ENCODE results near the gene ZNF132.
"Not testable (repeated sequence)": the region's sequence is repeated elsewhere in the genome, so short reads cannot be mapped to it uniquely, and the experiment has no call there.

Gene ZNF132

GRCh38 chr19:58409010-58409790 is 30.8 kb downstream of the ZNF132 start:
- TF ChIP-seq Cebpa-rat (IDR thresholded peaks at IDR 0.05): no peak
- Histone ChIP-seq H3K4me1 (peaks cover 27% of the 10 kb centered on the region), H3K4me2 (peak overlapping the region; percentile 93), H4K20me1 (peaks cover 9% of the 10 kb centered on the region; the same call in 1 of the 2 replicates), H3K4me3 (peak overlapping the region; percentile 94), H3K27me3 (no peaks in the 10 kb centered on the region), H3K36me3 (0 out of 2 replicates have a peak, but pooled peaks cover 4% of the 10 kb centered on the region), H3K9ac (peak overlapping the region; percentile 86), H3K9me3 (no peaks in the 10 kb centered on the region), H3K27ac (peak overlapping the region; percentile 61)

DNA sequence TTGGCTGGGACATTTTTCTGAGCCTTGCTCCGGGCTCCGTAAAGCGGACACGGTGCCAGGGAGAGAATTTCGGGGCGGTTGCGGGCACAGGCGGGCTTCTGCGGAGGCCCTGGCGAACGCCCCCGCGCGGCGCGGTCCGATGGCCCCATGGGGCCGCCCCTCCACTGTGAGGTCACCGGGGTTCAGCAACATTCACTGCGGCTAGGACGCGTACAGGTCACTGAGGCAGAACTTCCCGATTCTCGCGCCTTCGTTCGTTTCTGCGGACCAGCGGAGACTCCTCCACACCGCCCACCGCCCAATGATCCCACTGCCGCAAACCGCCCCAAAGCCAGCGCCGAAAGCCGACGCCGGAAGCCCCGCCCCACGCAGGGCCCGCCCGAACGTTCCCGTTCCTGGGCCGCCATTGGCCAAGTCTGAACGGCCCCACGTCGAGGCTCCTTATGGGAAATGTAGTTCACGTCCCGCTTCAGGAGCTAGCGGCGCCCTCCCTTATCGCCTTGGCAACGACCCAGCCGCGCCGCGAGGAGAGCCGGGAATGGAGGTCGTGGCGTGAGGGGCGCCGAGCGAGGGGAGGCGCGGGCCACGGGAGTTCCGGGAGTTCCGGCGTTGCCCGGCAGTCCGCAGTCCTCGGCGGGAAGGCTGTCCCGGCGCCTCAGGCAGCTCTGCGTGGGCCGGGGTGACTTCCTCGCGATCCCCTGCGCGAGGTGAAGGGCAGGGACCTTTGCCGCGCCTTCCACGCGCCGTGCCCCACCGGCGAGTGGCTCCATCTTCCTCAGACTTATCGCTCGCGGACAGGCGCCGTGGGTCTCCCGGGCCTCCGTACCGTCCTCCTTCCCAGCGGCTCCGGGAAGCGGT is 31.6 kb downstream of the ZNF132 start, which contains the start of gene ZNF584:
Gene ZNF584 (plus strand): TSS at position 498 of the 858 bp plus-strand sequence. CDS start 499 bp downstream, outside the sequence.
- Histone ChIP-seq H3K4me1 (peaks cover 27% of the 10 kb centered on the region), H3K4me3 (peak within 1 kb of the TSS; percentile 94), H3K27ac (peak within 1 kb of the TSS; percentile 84), H4K20me1 (peaks cover 9% of the 10 kb centered on the region; the same call in 1 of the 2 replicates), H3K27me3 (no peaks in the 10 kb centered on the region), H3K36me3 (0 out of 2 replicates have a peak, but pooled peaks cover 4% of the 10 kb centered on the region), H3K9ac (peak within 1 kb of the TSS; percentile 86), H3K4me2 (peak within 1 kb of the TSS; percentile 95), H3K9me3 (no peaks in the 10 kb centered on the region)
- TF ChIP-seq Cebpa-rat (IDR thresholded peaks at IDR 0.05): no peak

- H3K4me1 ChIP-seq: peaks cover 27% of the 10 kb centered on the region
- H3K4me2 ChIP-seq: peak overlapping the region; percentile 95
- H4K20me1 ChIP-seq: peaks cover 9% of the 10 kb centered on the region; the same call in 1 of the 2 replicates
- H3K27me3 ChIP-seq: no peaks in the 10 kb centered on the region
- peak overlapping the region; percentile 84 for H3K27ac ChIP-seq
- TF ChIP-seq Cebpa-rat (IDR thresholded peaks at IDR 0.05): no peak
- H3K9me3 ChIP-seq: no peaks in the 10 kb centered on the region
- H3K4me3 ChIP-seq: peak overlapping the region; percentile 94
- peak overlapping the region; percentile 86 for H3K9ac ChIP-seq
- 0 out of 2 replicates have a peak, but pooled peaks cover 4% of the 10 kb centered on the region for H3K36me3 ChIP-seq
Observed at GRCh38 chr19:58407658-58408151, 32.2 kb downstream of the ZNF132 start.

DNA sequence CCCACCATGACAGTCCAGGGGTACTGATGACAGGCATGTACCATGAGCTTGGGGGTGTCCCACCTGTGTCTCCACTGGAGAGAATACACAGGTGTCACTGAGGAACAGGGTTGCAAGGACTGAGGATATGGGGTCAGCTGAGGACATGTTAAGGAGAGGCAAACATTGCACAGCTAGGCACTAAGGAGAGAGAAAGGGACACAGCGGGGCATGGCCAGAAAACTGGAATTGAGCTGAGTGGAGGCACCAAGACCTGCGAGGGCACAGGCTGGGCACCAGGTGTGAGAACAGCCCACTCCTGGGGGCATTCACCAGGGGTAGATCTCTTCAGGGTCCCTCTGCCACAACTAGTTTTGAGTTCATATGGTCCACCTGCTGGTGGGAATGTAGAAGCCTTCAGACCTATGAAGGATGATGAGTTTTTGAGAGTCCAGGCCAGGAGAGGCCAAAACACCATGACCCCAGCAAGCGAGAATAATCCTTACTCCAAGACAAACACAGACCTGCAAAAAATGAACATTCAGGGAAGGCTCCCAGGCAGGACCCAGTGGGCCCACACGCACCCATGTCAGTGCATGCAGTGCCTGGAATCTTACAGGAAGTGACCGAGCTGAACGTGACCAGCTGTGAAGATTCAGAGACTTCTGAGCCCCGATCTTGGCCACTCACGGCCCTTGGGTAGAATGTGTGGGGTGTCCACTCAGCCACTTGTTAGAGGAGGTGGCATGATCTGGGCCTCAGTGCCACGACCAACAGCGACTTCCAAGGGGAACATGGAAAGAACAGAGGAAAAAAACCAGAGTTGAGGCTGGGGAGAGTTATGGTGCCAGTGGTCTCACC is 32.9 kb downstream of the ZNF132 start:
- Histone ChIP-seq H3K4me3 (peak overlapping the region; percentile 94), H3K4me2 (peak overlapping the region; percentile 95), H3K36me3 (no peaks in the 10 kb centered on the region), H3K9me3 (no peaks in the 10 kb centered on the region), H3K4me1 (peaks cover 33% of the 10 kb centered on the region), H4K20me1 (peaks cover 9% of the 10 kb centered on the region; the same call in 1 of the 2 replicates), H3K27me3 (no peaks in the 10 kb centered on the region), H3K9ac (peak overlapping the region; percentile 86), H3K27ac (peak overlapping the region; percentile 84)
- TF ChIP-seq Cebpa-rat (IDR thresholded peaks at IDR 0.05): no peak

DNA sequence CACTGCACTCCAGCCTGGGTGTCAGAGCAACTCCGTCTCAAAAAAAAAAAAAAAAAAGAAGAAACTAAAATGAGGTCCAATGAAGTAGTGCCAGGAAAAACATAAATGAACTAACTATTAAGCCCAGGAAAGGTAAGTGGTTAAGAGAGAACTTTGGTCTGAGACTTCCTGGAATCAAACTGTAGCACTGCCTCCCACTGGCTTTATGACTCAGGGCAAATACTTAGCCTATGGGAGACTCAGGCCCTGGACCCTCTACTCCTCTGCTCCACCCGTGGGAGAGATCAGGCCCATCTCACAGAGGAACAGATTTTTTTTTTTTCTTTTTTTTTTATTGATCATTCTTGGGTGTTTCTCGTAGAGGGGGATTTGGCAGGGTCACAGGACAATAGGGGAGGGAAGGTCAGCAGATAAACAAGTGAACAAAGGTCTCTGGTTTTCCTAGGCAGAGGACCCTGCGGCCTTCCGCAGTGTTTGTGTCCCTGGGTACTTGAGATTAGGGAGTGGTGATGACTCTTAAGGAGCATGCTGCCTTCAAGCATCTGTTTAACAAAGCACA is 36.0 kb downstream of the ZNF132 start:
- not testable (repeated sequence) for H3K9me3 ChIP-seq, H3K4me3 ChIP-seq, H3K27me3 ChIP-seq, H4K20me1 ChIP-seq, H3K36me3 ChIP-seq, H3K27ac ChIP-seq, H3K9ac ChIP-seq, H3K4me2 ChIP-seq
- H3K4me1 ChIP-seq: peaks cover 34% of the 10 kb centered on the region

- Histone ChIP-seq H3K4me1 (peaks cover 25% of the 10 kb centered on the region), H3K27ac (peak overlapping the region; percentile 53), H4K20me1 (no peaks in the 10 kb centered on the region), H3K4me2 (peak overlapping the region; percentile 81), H3K4me3 (peak overlapping the region; percentile 77), H3K27me3 (no peaks in the 10 kb centered on the region), H3K36me3 (0 out of 2 replicates have a peak, but pooled peaks cover 3% of the 10 kb centered on the region), H3K9me3 (no peaks in the 10 kb centered on the region), H3K9ac (peak overlapping the region; percentile 78)
- TF ChIP-seq Cebpa-rat (IDR thresholded peaks at IDR 0.05): no peak
Observed at GRCh38 chr19:58401840-58402421, 38.0 kb downstream of the ZNF132 start.

DNA sequence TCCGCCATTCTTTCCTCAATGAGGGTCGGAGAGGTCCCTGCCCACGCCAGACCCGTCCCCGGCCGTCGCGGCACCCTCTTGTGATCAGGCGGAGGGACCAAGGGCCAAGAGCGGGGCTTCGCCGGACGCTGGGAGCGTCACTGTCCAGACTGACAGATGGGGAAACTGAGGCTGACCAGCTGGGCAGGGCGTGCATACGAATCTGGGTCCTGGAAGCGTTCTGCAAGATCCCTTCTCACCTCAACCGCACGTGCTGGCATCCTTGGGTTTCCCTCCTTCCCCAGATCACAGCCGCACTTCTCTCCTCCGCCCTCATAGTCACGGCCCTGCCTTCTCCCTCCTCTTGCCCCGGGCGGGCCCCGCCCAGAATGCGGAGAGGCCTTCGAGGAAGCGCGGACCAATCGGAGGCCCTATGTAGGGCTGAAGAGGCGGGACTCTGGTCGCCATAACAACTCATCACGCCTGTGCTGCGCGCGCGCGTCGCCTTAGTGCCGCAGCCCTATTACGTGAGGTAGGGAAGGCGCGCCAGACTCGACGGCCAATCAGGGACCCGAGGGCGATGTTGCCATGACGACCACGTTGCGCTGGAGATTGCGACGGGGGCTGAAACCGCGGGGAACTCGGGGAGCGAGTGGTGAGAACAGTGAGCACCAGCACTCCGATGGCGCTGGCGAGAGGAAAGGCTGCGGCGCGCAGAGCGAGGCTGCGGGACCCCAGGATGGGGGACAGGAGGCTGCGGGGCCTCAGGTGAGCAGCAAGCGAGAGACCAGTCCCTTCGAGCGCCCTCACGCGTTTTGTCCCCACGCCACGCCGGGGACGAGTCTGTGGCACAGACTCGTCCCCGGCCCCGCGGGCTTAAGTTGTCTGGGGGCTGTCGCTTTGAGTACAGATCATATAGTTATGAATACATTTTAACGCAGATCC is 38.8 kb downstream of the ZNF132 start:
- Histone ChIP-seq H3K9me3 (no peaks in the 10 kb centered on the region), H3K36me3 (peaks cover 6% of the 10 kb centered on the region; the same call in 1 of the 2 replicates), H3K27me3 (peaks cover 1% of the 10 kb centered on the region; the same call in 1 of the 2 replicates), H3K4me3 (peak overlapping the region; percentile 77), H3K4me1 (peaks cover 19% of the 10 kb centered on the region), H3K9ac (peak overlapping the region; percentile 78), H3K27ac (peak overlapping the region; percentile 53), H4K20me1 (0 out of 2 replicates have a peak, but pooled peaks cover under 1% of the 10 kb centered on the region), H3K4me2 (peak overlapping the region; percentile 86)
- no peak for TF ChIP-seq Cebpa-rat (IDR thresholded peaks at IDR 0.05)
